NCI-H526 (cell line): Measurements from ENCODE around the gene ANKUB1.

Source experiments
- DNase-seq, 2 experiments: peaks; one replicate each; lab custom pipeline; 2025; lab: John Stamatoyannopoulos, UW

The ANKUB1 gene

GRCh38 chr3:149809699-149810098, 17.3 kb upstream of the ANKUB1 start:
- DNase-seq: peak; percentile 79 to 86

GRCh38 chr3:149808209-149808829, 16.0 kb upstream of the ANKUB1 start:
- DNase-seq: peak; percentile 69 to 89

GRCh38 chr3:149806171-149806778, 13.9 kb upstream of the ANKUB1 start:
- no peak for DNase-seq

DNA sequence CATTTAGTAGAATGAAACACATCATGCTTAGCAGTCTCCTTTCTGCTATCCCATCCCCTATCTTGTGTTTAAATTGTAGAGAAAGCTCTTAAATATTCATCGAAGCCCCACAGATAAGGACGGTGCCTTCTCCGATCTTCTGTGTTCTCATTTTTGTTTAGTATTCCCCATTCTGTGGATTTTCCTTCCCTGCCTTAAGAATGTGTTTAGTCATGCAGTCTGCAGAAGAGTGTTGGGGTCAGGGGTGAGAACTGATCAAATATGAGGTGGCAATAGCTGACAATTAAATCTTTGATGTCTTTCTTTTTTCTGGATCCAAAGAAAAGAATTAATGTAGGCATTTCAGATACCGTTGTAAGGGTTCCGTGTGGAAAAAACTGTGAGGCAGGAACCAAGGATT, 9.3 kb upstream of the ANKUB1 start:
- no peak for DNase-seq

DNA sequence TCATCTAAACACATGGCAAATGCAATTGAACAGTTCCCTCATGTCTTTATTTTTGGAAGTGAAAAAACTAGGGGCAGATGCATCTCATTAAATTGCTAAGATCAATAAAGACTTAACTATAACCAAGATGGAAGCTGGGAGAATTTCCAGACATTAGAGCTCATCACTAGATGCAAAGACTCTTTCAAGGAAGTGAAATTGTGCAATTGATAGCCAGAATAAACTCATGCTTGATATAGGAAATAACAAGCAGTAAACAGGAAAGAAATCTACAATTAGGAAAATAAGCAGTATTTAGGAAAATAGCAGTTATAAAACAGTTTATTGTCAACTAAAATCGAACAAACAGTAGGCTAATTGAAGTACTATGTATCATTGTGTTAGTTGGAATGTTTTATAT, 8.8 kb upstream of the ANKUB1 start:
- no peak for DNase-seq

- no peak for DNase-seq
These were observed 8.3 kb upstream of the ANKUB1 start for GRCh38 chr3:149800693-149801092.

DNA sequence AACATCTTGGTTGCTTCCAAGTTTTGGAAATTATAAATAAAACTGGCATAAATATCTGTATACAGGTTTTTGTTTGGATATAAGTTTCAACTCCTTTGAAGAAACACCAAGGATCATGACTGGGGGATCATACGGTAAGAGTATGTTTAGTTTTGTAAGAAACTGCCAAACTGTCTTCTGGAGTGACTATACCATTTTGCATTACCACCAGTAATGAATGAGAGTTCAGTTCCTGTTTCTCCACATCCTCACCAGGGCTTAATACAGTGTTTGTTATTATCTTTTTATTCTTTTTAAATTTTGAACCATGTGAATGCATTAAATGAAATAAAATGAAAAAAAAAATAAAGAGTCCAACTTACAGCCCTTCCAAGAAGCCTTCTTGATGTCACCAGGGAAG, 3.7 kb upstream of the ANKUB1 start:
- no peak for DNase-seq

- DNase-seq: no peak
These were observed 1.7 kb downstream of the ANKUB1 start for GRCh38 chr3:149790698-149791097.

- no peak for DNase-seq
These were observed 2.1 kb downstream of the ANKUB1 start for GRCh38 chr3:149790268-149790667.

DNA sequence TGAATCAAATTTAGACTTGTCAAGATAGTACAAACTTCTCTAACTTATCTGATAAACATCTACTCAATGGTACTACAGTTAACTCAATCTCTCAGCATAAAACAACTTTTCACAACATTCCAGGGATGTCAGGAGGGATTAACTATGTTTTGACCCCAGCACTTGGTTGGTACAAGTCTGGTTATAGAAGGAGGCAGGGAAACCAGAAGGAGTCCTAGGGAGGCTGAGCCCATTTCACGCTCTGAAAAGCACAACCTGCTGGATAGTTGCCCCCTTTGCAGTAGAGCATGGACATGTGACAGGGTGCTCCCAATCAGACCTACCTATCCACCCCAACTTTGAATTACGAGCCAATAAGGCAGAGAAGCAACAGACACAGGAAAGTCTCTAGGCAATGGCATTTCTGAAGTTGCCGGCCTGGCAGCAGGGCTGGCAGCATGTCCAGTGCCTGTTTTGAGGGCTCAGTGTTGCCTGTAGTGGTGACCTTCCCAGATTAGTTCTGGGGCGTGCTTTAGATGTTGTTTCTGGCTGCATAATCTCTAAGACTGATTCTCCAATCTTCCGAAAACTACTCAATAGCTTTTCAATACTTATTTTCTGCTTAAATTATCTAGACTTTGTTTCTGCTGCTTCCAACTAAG, 8.2 kb downstream of the ANKUB1 start:
- no peak for DNase-seq

GRCh38 chr3:149783576-149783975, 8.8 kb downstream of the ANKUB1 start:
- no peak for DNase-seq

DNA sequence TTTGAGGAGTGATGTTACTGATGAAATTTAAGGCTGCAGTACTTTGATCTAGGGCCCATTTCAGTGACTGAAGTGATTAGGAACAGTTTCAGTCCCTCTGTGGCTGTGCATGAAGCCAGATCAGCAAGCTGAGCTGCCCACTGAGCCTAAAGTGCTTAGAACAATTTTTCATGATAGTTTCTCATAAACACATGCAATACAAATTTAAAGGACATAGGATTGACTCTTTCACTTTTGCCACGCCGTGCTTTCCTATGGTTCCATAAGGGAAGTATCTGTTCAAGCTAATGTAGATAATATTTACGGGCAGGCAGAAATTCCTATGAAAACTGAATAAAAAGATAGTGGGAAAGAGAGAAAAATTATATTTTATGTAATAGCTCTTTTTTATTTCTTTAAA, 10.6 kb downstream of the ANKUB1 start:
- DNase-seq: no peak

DNA sequence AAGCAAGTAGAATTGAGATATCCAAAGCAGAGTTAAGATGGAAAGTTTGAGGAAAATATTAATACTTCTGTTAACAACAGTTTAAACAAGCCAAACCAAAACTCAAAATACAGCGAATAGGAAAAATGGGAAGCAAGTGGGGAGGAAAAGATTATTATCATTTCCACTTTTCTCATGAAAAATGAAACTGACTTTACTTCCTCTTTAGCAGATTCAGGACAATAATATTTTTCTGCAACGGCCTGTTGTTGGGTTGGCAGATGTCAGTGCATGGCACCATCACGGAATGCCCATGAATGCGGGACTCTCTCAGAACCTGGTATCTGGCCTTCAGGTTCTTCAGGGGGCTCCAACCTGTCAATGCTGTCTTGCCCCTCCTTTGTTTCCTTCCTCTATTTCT, 11.1 kb downstream of the ANKUB1 start:
- DNase-seq: no peak

GRCh38 chr3:149777414-149778214, 14.7 kb downstream of the ANKUB1 start:
- DNase-seq: no peak

GRCh38 chr3:149776170-149776569, 16.2 kb downstream of the ANKUB1 start:
- no peak for DNase-seq

DNA sequence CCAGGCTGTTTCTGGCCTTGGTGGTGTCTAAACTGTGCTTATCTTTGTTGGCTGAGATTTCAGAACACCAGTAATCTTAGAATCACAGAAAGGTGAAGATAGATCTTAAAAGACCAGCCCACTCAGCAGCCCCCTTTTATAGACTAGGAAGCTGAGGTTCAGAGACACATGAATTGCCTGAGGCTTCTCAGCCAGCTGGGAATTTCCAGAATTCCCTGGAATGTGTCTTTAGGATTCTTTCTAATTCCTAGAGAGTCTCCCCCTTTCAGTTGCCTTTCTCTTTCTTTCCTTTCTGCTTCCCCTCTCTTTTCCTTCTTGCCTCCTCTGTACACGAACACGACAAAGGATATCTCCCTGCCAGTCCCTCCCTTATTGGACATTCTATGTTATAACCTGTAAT, 19.5 kb downstream of the ANKUB1 start:
- DNase-seq: no peak

DNA sequence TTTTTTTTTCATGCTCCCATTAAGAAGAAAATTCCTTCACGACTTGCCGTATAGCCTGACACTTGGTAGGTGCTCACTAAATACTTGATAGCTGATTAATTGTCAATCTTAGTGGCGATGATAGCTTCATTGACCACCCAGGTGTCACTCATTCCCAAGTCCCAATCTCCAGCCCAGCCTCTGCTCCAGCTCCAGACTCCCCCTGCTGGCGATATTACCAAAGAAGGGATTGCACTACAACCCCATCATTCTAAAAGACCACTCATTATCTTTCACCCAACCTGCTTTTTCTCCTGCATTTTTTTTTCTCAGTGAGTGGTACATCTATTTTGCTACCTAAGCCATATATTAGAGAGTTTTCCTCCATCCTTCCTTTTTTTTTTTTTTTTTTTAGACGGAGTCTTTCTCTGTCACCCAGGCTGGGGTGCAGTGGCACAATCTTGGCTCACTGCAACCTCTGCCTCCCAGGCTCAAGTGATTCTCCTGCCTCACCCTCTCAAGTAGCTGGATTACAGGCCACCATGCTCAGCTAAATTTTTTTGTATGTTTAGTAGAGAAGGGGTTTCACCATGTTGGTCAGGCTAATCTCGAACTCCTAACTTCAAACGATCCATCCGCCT, 20.6 kb downstream of the ANKUB1 start:
- DNase-seq: peak in 1 of 2 experiments; percentile 66

DNA sequence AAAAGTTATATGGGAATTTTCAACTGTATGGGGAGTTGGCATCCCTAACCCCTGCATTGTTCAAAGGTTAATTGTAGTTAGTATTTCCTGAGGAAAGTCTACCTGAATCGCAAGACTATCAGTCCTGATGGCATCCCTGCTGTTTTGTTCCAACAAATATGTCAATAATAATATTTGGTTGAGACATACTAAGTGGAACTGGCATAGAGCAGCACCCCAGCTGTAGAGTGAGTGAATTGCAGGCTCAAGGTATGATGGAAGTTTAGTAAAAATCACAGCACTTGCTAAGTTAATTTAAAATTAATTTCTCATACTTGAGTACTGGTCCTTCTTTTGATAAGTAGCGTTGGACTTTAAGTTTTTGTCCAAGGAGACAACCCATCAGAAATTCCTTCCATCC, 22.1 kb downstream of the ANKUB1 start:
- DNase-seq: no peak

GRCh38 chr3:149768704-149769103, 23.6 kb downstream of the ANKUB1 start:
- no peak for DNase-seq

- no peak for DNase-seq
These were observed 24.6 kb downstream of the ANKUB1 start for GRCh38 chr3:149767720-149768119.

DNA sequence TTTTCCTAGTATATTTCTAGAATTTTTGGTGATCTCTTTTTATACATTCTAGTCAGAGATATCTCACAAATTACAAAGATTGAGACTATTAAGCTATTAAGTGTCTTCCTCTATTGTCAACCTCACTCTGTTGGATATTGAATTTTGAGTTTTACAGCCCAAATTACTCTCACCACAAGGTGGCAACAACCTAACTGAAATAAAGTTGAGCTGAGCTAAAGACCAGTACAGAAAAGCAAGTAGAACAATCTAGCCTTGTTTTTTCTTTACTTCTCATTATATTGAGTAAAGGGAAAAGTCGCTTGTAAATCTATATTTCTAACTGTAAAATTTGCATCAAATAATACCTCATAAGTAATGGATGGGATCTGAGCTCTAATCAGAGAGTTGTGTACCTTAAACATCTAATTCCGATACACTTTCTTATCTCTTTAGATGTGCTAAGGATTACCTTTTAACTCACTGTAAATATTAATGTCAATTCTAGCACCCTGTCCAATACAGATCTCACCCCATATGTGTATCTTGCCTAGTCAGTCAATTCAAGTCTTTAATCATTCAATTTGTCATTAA, 26.5 kb downstream of the ANKUB1 start:
- peak in 1 of 2 experiments; percentile 26 for DNase-seq

DNA sequence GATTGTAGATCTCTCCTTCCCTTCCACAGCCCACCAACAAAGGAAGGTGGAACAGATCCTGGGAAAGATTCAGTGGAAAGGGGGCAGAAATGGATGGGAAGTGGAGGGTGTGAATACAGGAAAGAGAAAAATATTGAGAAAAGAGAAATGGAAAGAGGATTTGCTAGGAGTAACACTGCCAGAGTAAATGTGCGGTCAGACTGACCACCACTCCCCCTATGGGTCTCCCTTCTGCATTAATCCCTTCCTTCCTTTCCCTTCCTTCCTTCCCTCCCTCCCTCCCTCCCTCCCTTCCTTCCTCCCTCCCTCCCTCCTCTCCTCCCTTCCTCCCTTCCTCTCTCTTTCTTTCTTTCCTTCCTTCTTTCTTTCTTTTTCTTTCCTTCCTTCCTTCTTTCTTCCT, 28.1 kb downstream of the ANKUB1 start:
- DNase-seq: no peak
